GM12892 (cell line): Measurements from ENCODE around the gene SRSF3.
"Not testable (repeated sequence)": the region's sequence is repeated elsewhere in the genome, so short reads cannot be mapped to it uniquely, and the experiment has no call there.

Experiments
- POLR2A ChIP-seq: IDR thresholded peaks from 2 replicates; pipeline ENCODE4 v1.6.1; 2011; ENCODE audit warnings: low read depth, low read length, control low read depth
- POLR2AphosphoS5 ChIP-seq: IDR thresholded peaks from 2 replicates; pipeline ENCODE4 v1.6.1; 2011; ENCODE audit warnings: low read depth, low read length, control low read depth
- TAF1 ChIP-seq: IDR thresholded peaks from 2 replicates; pipeline ENCODE4 v1.6.1; 2011; ENCODE audit warnings: low read depth, mild to moderate bottlenecking, control low read depth, low read length, borderline replicate concordance

DNA sequence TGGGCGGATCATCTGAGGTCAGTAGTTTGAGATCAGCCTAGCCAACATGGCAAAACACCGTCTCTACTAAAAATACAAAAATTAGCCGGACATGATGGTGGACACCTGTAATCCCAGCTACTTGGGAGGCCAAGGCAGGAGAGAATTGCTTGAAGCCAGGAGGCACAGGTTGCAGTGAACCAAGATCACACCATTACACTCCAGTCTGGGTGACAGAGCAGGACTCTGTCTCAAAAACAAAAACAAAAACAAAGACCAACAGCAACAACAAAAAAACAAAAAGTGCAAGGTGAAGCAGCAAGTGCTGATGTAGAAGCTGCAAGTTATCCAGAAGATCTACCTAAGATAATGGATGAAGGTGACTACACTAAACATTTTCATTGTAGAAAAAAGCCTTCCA is 17.5 kb downstream of the SRSF3 start:
- not testable (repeated sequence) for TF ChIP-seq POLR2AphosphoS5, POLR2A, TAF1
